Measurements from ENCODE around the gene NR3C2.

Gene NR3C2

DNA sequence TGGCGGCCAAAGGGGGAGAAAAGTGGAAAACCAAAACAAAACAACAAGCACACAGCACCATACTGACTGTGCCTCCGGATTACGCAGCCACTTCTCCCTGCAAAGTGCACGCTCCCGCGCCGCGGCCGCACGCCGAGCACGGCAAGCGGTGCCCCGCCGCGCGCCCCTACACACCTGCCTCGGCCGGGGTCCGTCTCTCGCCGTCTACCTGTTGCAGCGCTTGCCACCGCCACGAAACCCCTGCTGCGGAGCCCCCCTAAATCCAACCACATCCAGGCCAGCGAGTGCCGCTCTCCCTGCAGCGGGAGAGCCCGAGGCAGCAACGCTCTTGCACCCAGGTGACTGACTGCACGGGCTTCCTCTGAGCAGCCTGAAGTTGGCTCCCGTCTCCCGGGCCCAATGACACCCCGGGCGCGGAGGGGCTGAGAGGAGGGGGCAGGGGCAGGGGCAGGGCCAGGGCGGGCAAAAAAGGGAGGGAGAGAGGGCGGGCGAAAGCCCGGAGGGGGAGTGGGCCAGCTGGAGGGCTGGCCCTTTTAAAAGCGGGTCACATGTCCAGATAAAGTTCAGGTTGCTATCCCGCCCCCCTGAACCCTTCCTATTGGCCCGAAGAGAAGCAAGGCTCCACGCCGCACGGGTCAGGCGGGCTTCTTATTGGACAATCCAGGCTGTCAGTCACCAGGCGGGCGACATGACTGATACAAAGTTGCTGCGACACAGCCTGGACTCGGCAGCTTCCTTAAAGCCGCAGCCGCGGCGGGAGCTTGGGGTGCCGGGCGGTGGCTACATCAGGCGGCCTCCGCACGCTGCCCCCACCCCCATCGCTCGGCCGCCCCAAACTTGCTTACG lies at the start of gene NR3C2:
Gene NR3C2, minus strand, starts transcription at position 429 of the 846 bp plus-strand sequence.
- no peak within 1 kb of the TSS for H3K27ac ChIP-seq (ENCODE audit: poor library complexity, severe bottlenecking)
- peak within 1 kb of the TSS; percentile 48 for H3K4me3 ChIP-seq (ENCODE audit: severe bottlenecking)
- ATAC-seq (ENCODE audit: low read depth) (peak; percentile 93), DNase-seq (ENCODE audit: low spot score) (peak; percentile 95)
- H3K4me1 ChIP-seq (ENCODE audit: insufficient read depth, poor library complexity, severe bottlenecking), result no peaks in the 10 kb centered on the region
- TF ChIP-seq, protein P1, sequence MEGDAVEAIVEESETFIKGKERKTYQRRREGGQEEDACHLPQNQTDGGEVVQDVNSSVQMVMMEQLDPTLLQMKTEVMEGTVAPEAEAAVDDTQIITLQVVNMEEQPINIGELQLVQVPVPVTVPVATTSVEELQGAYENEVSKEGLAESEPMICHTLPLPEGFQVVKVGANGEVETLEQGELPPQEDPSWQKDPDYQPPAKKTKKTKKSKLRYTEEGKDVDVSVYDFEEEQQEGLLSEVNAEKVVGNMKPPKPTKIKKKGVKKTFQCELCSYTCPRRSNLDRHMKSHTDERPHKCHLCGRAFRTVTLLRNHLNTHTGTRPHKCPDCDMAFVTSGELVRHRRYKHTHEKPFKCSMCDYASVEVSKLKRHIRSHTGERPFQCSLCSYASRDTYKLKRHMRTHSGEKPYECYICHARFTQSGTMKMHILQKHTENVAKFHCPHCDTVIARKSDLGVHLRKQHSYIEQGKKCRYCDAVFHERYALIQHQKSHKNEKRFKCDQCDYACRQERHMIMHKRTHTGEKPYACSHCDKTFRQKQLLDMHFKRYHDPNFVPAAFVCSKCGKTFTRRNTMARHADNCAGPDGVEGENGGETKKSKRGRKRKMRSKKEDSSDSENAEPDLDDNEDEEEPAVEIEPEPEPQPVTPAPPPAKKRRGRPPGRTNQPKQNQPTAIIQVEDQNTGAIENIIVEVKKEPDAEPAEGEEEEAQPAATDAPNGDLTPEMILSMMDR (IDR thresholded peaks at IDR 0.05; ENCODE audit: poor library complexity, severe bottlenecking), result no peak
- H3K9me3 ChIP-seq (ENCODE audit: severe bottlenecking), result no peaks in the 10 kb centered on the region
- peaks cover 56% of the 10 kb centered on the region for H3K27me3 ChIP-seq (ENCODE audit: insufficient read depth, poor library complexity, severe bottlenecking)
- no peaks in the 10 kb centered on the region for H3K36me3 ChIP-seq (ENCODE audit: low read depth)

DNA sequence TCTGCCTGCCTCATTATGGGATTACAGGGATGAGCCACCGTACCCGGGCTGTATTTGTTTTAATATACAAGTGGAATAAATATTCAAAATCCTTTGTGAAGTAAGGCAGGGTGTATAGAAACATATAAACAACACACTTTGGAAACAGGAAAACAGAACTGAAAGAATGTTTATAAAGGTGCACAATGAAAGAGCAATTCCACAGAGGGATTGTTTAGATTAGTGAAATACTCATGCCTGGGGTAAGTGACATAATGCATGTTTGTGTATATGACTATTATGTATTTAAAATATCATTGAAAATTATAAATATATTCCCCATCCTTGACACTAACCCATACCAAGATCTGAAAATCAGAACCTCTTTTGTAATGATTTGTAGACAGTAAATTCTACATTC lies 45.0 kb upstream of the NR3C2 start:
- Histone ChIP-seq H3K4me3 (ENCODE audit: severe bottlenecking) (no peak overlapping the region), H3K27ac (ENCODE audit: poor library complexity, severe bottlenecking) (no peak overlapping the region), H3K27me3 (ENCODE audit: insufficient read depth, poor library complexity, severe bottlenecking) (no peaks in the 10 kb centered on the region), H3K4me1 (ENCODE audit: insufficient read depth, poor library complexity, severe bottlenecking) (no peaks in the 10 kb centered on the region), H3K36me3 (ENCODE audit: low read depth) (no peaks in the 10 kb centered on the region), H3K9me3 (ENCODE audit: severe bottlenecking) (no peaks in the 10 kb centered on the region)
- TF ChIP-seq, protein P1 (IDR thresholded peaks at IDR 0.05; ENCODE audit: poor library complexity, severe bottlenecking), result no peak
- ATAC-seq (ENCODE audit: low read depth) (no peak), DNase-seq (ENCODE audit: low spot score) (no peak)

DNA sequence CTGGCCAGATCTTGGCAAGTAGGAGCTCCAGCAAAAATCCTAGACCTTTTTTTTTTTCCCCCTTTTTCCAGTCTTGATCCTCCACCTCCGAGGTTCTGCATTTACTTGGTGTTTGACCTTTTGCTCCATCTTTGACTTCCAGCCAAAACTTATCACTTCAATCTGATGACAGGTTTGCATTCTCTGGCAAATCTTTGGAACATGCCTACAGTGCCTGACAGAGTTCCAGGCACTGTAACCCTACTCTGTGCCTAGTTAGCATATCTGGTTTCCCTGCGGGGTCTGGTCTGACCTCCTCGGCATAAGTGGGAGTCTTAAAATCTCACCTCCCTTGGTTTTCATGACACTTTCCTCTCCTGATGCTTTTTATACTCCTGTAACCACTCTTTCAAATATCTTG lies 39.4 kb upstream of the NR3C2 start:
- TF ChIP-seq, protein P1 (IDR thresholded peaks at IDR 0.05; ENCODE audit: poor library complexity, severe bottlenecking), result no peak
- DNase-seq (ENCODE audit: low spot score), result no peak
- Histone ChIP-seq H3K9me3 (ENCODE audit: severe bottlenecking) (no peaks in the 10 kb centered on the region), H3K27me3 (ENCODE audit: insufficient read depth, poor library complexity, severe bottlenecking) (no peaks in the 10 kb centered on the region), H3K4me1 (ENCODE audit: insufficient read depth, poor library complexity, severe bottlenecking) (no peaks in the 10 kb centered on the region), H3K27ac (ENCODE audit: poor library complexity, severe bottlenecking) (no peak overlapping the region), H3K36me3 (ENCODE audit: low read depth) (no peaks in the 10 kb centered on the region), H3K4me3 (ENCODE audit: severe bottlenecking) (no peak overlapping the region)
- no peak for ATAC-seq (ENCODE audit: low read depth)

DNA sequence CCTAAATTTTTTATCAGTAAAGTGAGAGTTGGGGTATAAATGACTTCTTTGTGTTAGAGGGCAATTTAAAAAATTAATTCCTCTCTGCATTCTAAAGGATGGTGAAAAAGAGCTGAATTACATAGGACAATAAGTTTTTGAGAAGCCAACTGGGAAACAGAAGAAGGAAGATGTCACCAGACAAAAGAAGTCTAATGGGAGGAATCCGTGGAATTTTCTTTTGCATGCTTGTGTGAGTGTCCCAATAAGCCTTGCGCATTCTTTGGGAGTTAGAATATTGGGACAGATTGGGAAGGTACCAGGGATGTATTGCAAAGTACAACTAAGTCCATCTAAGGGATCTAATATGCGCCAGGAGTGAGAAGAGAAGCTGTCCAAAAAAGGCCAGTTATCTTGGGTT lies 35.1 kb upstream of the NR3C2 start:
- H3K4me3 ChIP-seq (ENCODE audit: severe bottlenecking), result no peak overlapping the region
- TF ChIP-seq, protein P1 (IDR thresholded peaks at IDR 0.05; ENCODE audit: poor library complexity, severe bottlenecking), result no peak
- no peak overlapping the region for H3K27ac ChIP-seq (ENCODE audit: poor library complexity, severe bottlenecking)
- no peaks in the 10 kb centered on the region for H3K9me3 ChIP-seq (ENCODE audit: severe bottlenecking)
- H3K4me1 ChIP-seq (ENCODE audit: insufficient read depth, poor library complexity, severe bottlenecking), result no peaks in the 10 kb centered on the region
- no peaks in the 10 kb centered on the region for H3K36me3 ChIP-seq (ENCODE audit: low read depth)
- DNase-seq (ENCODE audit: low spot score), result no peak
- H3K27me3 ChIP-seq (ENCODE audit: insufficient read depth, poor library complexity, severe bottlenecking), result no peaks in the 10 kb centered on the region
- no peak for ATAC-seq (ENCODE audit: low read depth)

DNA sequence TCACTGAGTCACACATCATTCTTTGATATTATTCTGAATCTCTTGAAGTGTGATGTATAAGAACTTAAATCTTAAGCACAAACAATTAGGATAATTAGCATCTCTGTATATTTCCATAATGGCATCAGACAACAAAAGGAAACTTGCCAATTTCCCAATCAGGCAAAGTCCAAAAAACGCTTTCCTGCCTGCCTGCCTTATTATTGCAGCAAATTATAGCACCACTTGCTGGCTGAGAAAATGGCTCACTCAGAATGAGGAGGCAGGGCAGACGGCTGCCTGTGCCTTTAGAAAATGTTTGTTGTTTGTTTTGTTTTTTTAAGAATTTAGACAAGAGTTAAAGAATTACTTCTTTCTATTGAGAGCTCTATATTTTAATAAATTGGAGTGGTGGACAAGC lies 27.7 kb upstream of the NR3C2 start:
- DNase-seq (ENCODE audit: low spot score) (no peak), ATAC-seq (ENCODE audit: low read depth) (no peak)
- no peaks in the 10 kb centered on the region for H3K9me3 ChIP-seq (ENCODE audit: severe bottlenecking)
- TF ChIP-seq, protein P1 (IDR thresholded peaks at IDR 0.05; ENCODE audit: poor library complexity, severe bottlenecking), result no peak
- no peak overlapping the region for H3K27ac ChIP-seq (ENCODE audit: poor library complexity, severe bottlenecking)
- no peaks in the 10 kb centered on the region for H3K4me1 ChIP-seq (ENCODE audit: insufficient read depth, poor library complexity, severe bottlenecking)
- H3K36me3 ChIP-seq (ENCODE audit: low read depth), result no peaks in the 10 kb centered on the region
- no peaks in the 10 kb centered on the region for H3K27me3 ChIP-seq (ENCODE audit: insufficient read depth, poor library complexity, severe bottlenecking)
- no peak overlapping the region for H3K4me3 ChIP-seq (ENCODE audit: severe bottlenecking)
